GM12878 (cell line): ENCODE measurements around the gene LRP8. TPM values are rescaled to one million over a fixed set of nuclear protein-coding genes. Genes with fewer than 3 reads are reported as not detected.

ENCODE experiments used
- ATAC-seq: fragments of 200-7000 bp; cut with Tn5 transposase; 3 replicates; pipeline ENCODE4 v1.9.1; 2020; ENCODE audit warnings: mild to moderate bottlenecking, moderate library complexity
- BruUV-seq: library from RNA; stranded (reverse); fragments of 400-500 nt; replicated peaks from 2 replicates; lab custom pipeline; 2021; lab: Mats Ljungman, UMichigan
- CTCF ChIA-PET: fragments of 300-600 bp; sonication (Branson Sonifier 250); formaldehyde crosslinking; extraction: SDS; loops from one replicate; lab custom pipeline; 2021; ENCODE audit warnings: inconsistent platforms; lab: Yijun Ruan, JAX
- POLR2A ChIA-PET: fragments of 350-600 bp; formaldehyde crosslinking; extraction: SDS; loops from one replicate; lab custom pipeline; 2021; ENCODE audit warnings: inconsistent platforms; lab: Charles Lee
- RAD21 ChIA-PET: fragments of 300-600 bp; sonication (Branson Sonifier 250); formaldehyde crosslinking; loops from one replicate; lab custom pipeline; 2023; ENCODE audit warnings: antibody characterized with exemption; ENCODE audit not compliant: unreplicated experiment; lab: Charles Lee
- SMC1A ChIA-PET: fragments of 300-600 bp; sonication (Branson Sonifier 250); formaldehyde crosslinking; loops from one replicate; lab custom pipeline; 2023; ENCODE audit not compliant: unreplicated experiment, uncharacterized antibody; lab: Charles Lee
- DNase-seq: peaks from one replicate; pipeline ENCODE4 v3.0.0-alpha.2; 2011; ENCODE audit warnings: low read depth, low spot score
- FAIRE-seq: peaks from 3 replicates; lab custom pipeline; 2011; peaks lifted over from hg19 to GRCh38; lab: Jason Lieb, UNC
- H2AFZ ChIP-seq: 2 replicates; pipeline ENCODE4 v1.6.0; 2011; ENCODE audit warnings: low read depth, low read length, control low read depth; ENCODE audit not compliant: control insufficient read depth
- H3K27ac ChIP-seq: 2 replicates; pipeline ENCODE4 v1.5.1; 2011; ENCODE audit warnings: control low read depth; ENCODE audit not compliant: control insufficient read depth, insufficient read depth
- H3K27me3 ChIP-seq, 2 experiments: replicated peaks in 1 of 2; 2 replicates each; pipeline versions ENCODE4 v1.6.0 to v1.6.1; 2011; ENCODE audit warnings: low read length in 1 of 2; ENCODE audit not compliant: control insufficient read depth in 2 of 2, insufficient read depth in 2 of 2
- H3K36me3 ChIP-seq, 2 experiments: 2 replicates each; pipeline ENCODE4 v1.5.1; 2011; ENCODE audit warnings: low read length in 1 of 2; ENCODE audit not compliant: control insufficient read depth in 2 of 2, insufficient read depth in 2 of 2
- H3K4me1 ChIP-seq: 2 replicates; pipeline ENCODE4 v1.6.1; 2011; ENCODE audit warnings: mild to moderate bottlenecking, low read length, moderate library complexity, mixed read lengths; ENCODE audit not compliant: control insufficient read depth, insufficient read depth
- H3K4me2 ChIP-seq: 2 replicates; pipeline ENCODE4 v1.6.0; 2011; ENCODE audit warnings: control low read depth; ENCODE audit not compliant: control insufficient read depth, insufficient read depth
- H3K4me3 ChIP-seq: fragments of 200-600 bp; sonication (generic); 2 replicates; pipeline ENCODE4 v1.5.1; 2016
- H3K79me2 ChIP-seq: 2 replicates; pipeline ENCODE4 v1.6.0; 2011; ENCODE audit warnings: low read length; ENCODE audit not compliant: control insufficient read depth, insufficient read depth
- H3K9ac ChIP-seq: 2 replicates; pipeline ENCODE4 v1.8.0; 2011; ENCODE audit warnings: low read length, control low read depth, mixed read lengths; ENCODE audit not compliant: control insufficient read depth, insufficient read depth
- H3K9me3 ChIP-seq: replicated peaks from 3 replicates; pipeline ENCODE4 v1.5.1; 2011; ENCODE audit warnings: mild to moderate bottlenecking, low read length; ENCODE audit not compliant: control insufficient read depth, insufficient read depth
- H4K20me1 ChIP-seq: 2 replicates; pipeline ENCODE4 v1.6.0; 2011; ENCODE audit not compliant: control insufficient read depth, insufficient read depth
- ATF7 ChIP-seq: fragments of 450-650 bp; IDR thresholded peaks from 2 replicates; pipeline ENCODE4 v1.6.1; 2016; ENCODE audit warnings: low read depth, mild to moderate bottlenecking
- CBX3 ChIP-seq: fragments of 200-600 bp; sonication (generic); IDR thresholded peaks from 2 replicates; pipeline ENCODE4 v1.6.1; 2016; ENCODE audit warnings: low read depth, borderline replicate concordance
- CHD4 ChIP-seq: fragments of 200-600 bp; sonication (generic); IDR thresholded peaks from 2 replicates; pipeline ENCODE4 v1.6.1; 2016; ENCODE audit warnings: mild to moderate bottlenecking
- CTCF ChIP-seq, 3 experiments: IDR thresholded peaks in 2 of 3; conservative IDR thresholded peaks in 1 of 3; 2 replicates each; pipeline ENCODE4 v1.5.1; 2011; ENCODE audit warnings: low read depth in 3 of 3, low read length in 3 of 3, mild to moderate bottlenecking in 3 of 3, control low read depth in 2 of 3, moderate library complexity in 2 of 3, inconsistent platforms in 1 of 3, mixed read lengths in 1 of 3; ENCODE audit not compliant: control insufficient read depth in 2 of 3, insufficient read depth in 1 of 3; ENCODE audit errors: extremely low read depth in 1 of 3
- KAT2A ChIP-seq: conservative IDR thresholded peaks from 2 replicates; pipeline ENCODE4 v1.6.1; 2011; ENCODE audit warnings: low read depth, low read length; ENCODE audit not compliant: control insufficient read depth
- MEF2A ChIP-seq: IDR thresholded peaks from 2 replicates; pipeline ENCODE4 v1.6.1; 2011; ENCODE audit warnings: low read depth, mild to moderate bottlenecking, low read length, moderate library complexity; ENCODE audit not compliant: insufficient read depth
- MLLT1 ChIP-seq: fragments of 450-650 bp; IDR thresholded peaks from 2 replicates; pipeline ENCODE4 v1.6.1; 2016; ENCODE audit warnings: mild to moderate bottlenecking
- NR2F1 ChIP-seq: fragments of 450-650 bp; conservative IDR thresholded peaks from 2 replicates; pipeline ENCODE4 v1.6.1; 2017; ENCODE audit warnings: mild to moderate bottlenecking
- PBX3 ChIP-seq: IDR thresholded peaks from 2 replicates; pipeline ENCODE4 v1.6.1; 2011; ENCODE audit warnings: mild to moderate bottlenecking, low read depth, low read length, moderate library complexity; ENCODE audit not compliant: insufficient replicate concordance
- RELA ChIP-seq: fragments of 450-650 bp; IDR thresholded peaks from 2 replicates; pipeline ENCODE4 v1.8.0; 2014; ENCODE audit warnings: borderline replicate concordance; ENCODE audit not compliant: partially characterized antibody
- REST ChIP-seq: IDR thresholded peaks from 2 replicates; pipeline ENCODE4 v1.6.1; 2012; ENCODE audit warnings: mild to moderate bottlenecking, low read depth, low read length
- SIX5 ChIP-seq: IDR thresholded peaks from 2 replicates; pipeline ENCODE4 v1.6.1; 2011; ENCODE audit warnings: mild to moderate bottlenecking, low read depth, low read length, moderate library complexity; ENCODE audit not compliant: severe bottlenecking
- WGBS: methylation state at CpG from one replicate; pipeline ENCODE4 v1.1.6; 2016; ENCODE audit warnings: low lambda C conversion rate; ENCODE audit not compliant: insufficient replicate concordance, insufficient coverage; ENCODE audit errors: missing lambda C conversion rate; 5-methylcytosine and 5-hydroxymethylcytosine counted together
- in situ Hi-C: fragments of 300-500 bp; cut with MboI; formaldehyde crosslinking; loops from 9 replicates; pipeline ENCODE4 v1.14.3; 2018; ENCODE audit warnings: mixed read lengths
- intact Hi-C: fragments of 100-400 bp; cut with micrococcal nuclease; formaldehyde crosslinking; loops from one replicate; pipeline ENCODE4 v1.14.2; 2022; ENCODE audit not compliant: unreplicated experiment
- polyA plus RNA-seq, 11 experiments: library from polyadenylated mRNA; depleted of rRNA in 4 of 11; unstranded in 6 of 11; stranded (reverse) in 5 of 11; fragments of >200 nt; fragmentation: Nextera tagmentation in 4 of 11; fragmentation: Illumina TruSeq in 1 of 11; extraction: Ambion mirVana in 4 of 11; extraction: Trizol in 1 of 11; gene quantifications; 1 replicate in 1 of 11; 2 replicates in 10 of 11; pipeline versions ENCODE4 v1.2.1 to v1.2.3, GENCODE V29; 2011 to 2016; ENCODE audit warnings: inconsistent platforms in 2 of 11, missing spikeins in 2 of 11, low read depth in 1 of 11
- total RNA-seq, 4 experiments: library from RNA; depleted of rRNA in 3 of 4; stranded (reverse); fragments of >200 nt in 3 of 4; fragmentation: Illumina TruSeq in 1 of 4; extraction: Trizol in 1 of 4; gene quantifications; 2 replicates each; pipeline versions ENCODE4 v1.2.1 to v1.2.3, GENCODE V29; 2013 to 2021
- TF ChIP-seq, protein P1 (sequence below): IDR thresholded peaks from 2 replicates; pipeline ENCODE4 v1.6.1; 2012; ENCODE audit warnings: low read length, inconsistent platforms

Gene LRP8
- total and polyA plus RNA-seq, 10 of the 15 experiments (the other 5 are each of a cell fraction or from before 2014, with no cell fraction given): 2.8 to 40.5 (median 22.3) TPM

DNA sequence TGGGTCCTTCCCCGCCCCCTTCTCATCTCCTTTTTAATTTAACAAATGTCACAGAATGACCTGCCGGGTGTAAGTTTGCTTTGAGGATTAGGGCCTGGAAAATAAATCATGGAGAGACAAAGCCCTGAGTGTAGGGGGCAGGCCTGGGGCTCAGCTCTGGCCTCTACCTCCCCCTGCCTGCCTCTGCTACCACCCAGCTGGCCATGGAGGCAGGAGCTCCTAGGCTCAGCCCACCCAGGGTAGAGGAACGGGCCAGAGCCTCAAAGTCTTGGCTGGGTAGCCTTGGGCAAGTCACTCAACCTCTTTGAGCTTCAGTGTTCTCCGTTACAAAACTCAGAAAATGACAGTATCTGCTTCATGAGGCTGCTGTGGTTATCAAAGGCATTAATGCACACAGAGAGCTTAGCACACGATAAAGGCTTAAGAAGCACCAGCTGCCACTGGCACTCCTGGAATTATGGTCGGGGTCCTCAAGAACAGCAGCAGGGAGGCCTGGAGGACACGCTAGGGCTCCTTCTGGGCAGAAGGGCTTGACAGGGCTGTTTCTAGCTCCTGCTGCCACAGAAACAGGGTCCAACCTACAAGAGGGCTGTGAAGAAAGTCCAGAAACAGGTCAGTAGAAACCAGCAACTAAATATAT is 39.0 kb downstream of the LRP8 start:
- POLR2A ChIA-PET: interaction anchor here (1.0 to 1.1 kb wide), 2 partner anchors 36 to 120 kb away, joined by 3 read pairs; no protein-coding TSS in a partner anchor
- peaks cover 16 to 30% of the 10 kb centered on the region in 2 experiments for H3K36me3 ChIP-seq
- no peak overlapping the region for H3K4me2 ChIP-seq
- H3K9ac ChIP-seq: no peak overlapping the region
- no peaks in the 10 kb centered on the region for H3K27me3 ChIP-seq
- DNase-seq (no peak), ATAC-seq (no peak), FAIRE-seq (no peak)
- no peak for TF ChIP-seq MLLT1
- TF ChIP-seq, protein P1, sequence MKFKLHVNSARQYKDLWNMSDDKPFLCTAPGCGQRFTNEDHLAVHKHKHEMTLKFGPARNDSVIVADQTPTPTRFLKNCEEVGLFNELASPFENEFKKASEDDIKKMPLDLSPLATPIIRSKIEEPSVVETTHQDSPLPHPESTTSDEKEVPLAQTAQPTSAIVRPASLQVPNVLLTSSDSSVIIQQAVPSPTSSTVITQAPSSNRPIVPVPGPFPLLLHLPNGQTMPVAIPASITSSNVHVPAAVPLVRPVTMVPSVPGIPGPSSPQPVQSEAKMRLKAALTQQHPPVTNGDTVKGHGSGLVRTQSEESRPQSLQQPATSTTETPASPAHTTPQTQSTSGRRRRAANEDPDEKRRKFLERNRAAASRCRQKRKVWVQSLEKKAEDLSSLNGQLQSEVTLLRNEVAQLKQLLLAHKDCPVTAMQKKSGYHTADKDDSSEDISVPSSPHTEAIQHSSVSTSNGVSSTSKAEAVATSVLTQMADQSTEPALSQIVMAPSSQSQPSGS: no peak
- no peak for TF ChIP-seq CBX3
- TF ChIP-seq CHD4: no peak
- no peak for TF ChIP-seq NR2F1
- no peak for TF ChIP-seq SIX5
- TF ChIP-seq ATF7: no peak
- TF ChIP-seq PBX3: no peak
- no peak for TF ChIP-seq RELA
- TF ChIP-seq REST: no peak
- TF ChIP-seq KAT2A: no peak
- no peak for TF ChIP-seq CTCF (IDR thresholded peaks at IDR 0.05 in 2 of 3, conservative IDR thresholded peaks at IDR 0.05 in 1 of 3; ENCODE audit: control insufficient read depth in 2 of 3, extremely low read depth in 1 of 3, insufficient read depth in 1 of 3, low read depth in 3 of 3, low read length in 3 of 3)
- TF ChIP-seq MEF2A: no peak
- RAD21 ChIA-PET: interaction anchor here (1.2 kb wide), 1 partner anchor 135 kb away, joined by 3 read pairs; no protein-coding TSS in a partner anchor
- no peak overlapping the region for H2AFZ ChIP-seq
- CTCF ChIA-PET: interaction anchor here (9.5 kb wide), 1 partner anchor 105 kb away, joined by 95 read pairs; no protein-coding TSS in a partner anchor
- no peaks in the 10 kb centered on the region for H4K20me1 ChIP-seq
- H3K4me3 ChIP-seq: no peak overlapping the region
- intact Hi-C loops (no loop called here), in situ Hi-C loops (no loop called here)
- peaks cover 24% of the 10 kb centered on the region for H3K4me1 ChIP-seq
- no peaks in the 10 kb centered on the region for H3K9me3 ChIP-seq
- BruUV-seq: no TSS peak
- no peak overlapping the region for H3K27ac ChIP-seq
- SMC1A ChIA-PET: interaction anchor here (1.1 to 4.5 kb wide), 3 partner anchors 9 to 105 kb away, joined by 3 to 26 read pairs (median 4); no protein-coding TSS in a partner anchor
- H3K79me2 ChIP-seq: peaks cover 8% of the 10 kb centered on the region
- 86% methylated on average over 7 of the region's 7 CpGs for WGBS
